Measurements from ENCODE around the gene FAM78A. TPM values are rescaled to one million over a fixed set of nuclear protein-coding genes. Genes with fewer than 3 reads are reported as not detected.
"Not testable (repeated sequence)": the region's sequence is repeated elsewhere in the genome, so short reads cannot be mapped to it uniquely, and the experiment has no call there.

FAM78A gene
- total RNA-seq, 1 experiment from 2014 or later = 3.4 TPM

- CTCF ChIA-PET = no interaction called here
- no peak overlapping the region for H3K4me3 ChIP-seq (replicated peaks in 1 of 2; ENCODE audit: low read depth in 1 of 2, low read length in 2 of 2)
- H3K79me2 ChIP-seq (ENCODE audit: insufficient read depth, low read length) = no peaks in the 10 kb centered on the region
- H2AFZ ChIP-seq (ENCODE audit: low read depth, low read length, poor library complexity, severe bottlenecking) = no peak overlapping the region
- H4K20me1 ChIP-seq (ENCODE audit: insufficient read depth) = no peaks in the 10 kb centered on the region
- no peaks in the 10 kb centered on the region for H3K9me3 ChIP-seq (ENCODE audit: control insufficient read depth in 1 of 2, insufficient read depth in 1 of 2, low read depth in 1 of 2, low read length in 2 of 2)
- no TSS peak for BruUV-seq (replicated peaks)
- no peaks in the 10 kb centered on the region for H3K9me2 ChIP-seq (ENCODE audit: insufficient read depth)
- H3K4me2 ChIP-seq (ENCODE audit: low read length) = no peak overlapping the region
- intact Hi-C loops (cut with micrococcal nuclease) = no loop called here
- no peaks in the 10 kb centered on the region for H3K36me3 ChIP-seq (ENCODE audit: control insufficient read depth in 1 of 2, insufficient read depth in 2 of 2, low read length in 2 of 2)
- no peak overlapping the region for H3K9ac ChIP-seq (ENCODE audit: low read length)
- H3K27ac ChIP-seq (ENCODE audit: low read depth, low read length) = no peak overlapping the region
- no peaks in the 10 kb centered on the region for H3K27me3 ChIP-seq (ENCODE audit: insufficient read depth, low read length)
- RAD21 ChIA-PET (ENCODE audit: low non-redundant PET in 1 of 2, low total read pairs in 2 of 2, uncharacterized antibody in 2 of 2, unreplicated experiment in 2 of 2) = no interaction called here
- no peak for DNase-seq (ENCODE audit: low read depth, low spot score)
- TF ChIP-seq ELF1 (IDR thresholded peaks at IDR 0.05; ENCODE audit: borderline replicate concordance, low read depth) = no peak
- no peak for TF ChIP-seq CEBPB (IDR thresholded peaks at IDR 0.05; ENCODE audit: low read depth)
- TF ChIP-seq RAD21 (IDR thresholded peaks at IDR 0.05; ENCODE audit: low read depth) = no peak
- TF ChIP-seq SRF (IDR thresholded peaks at IDR 0.05; ENCODE audit: low read depth) = no peak
- TF ChIP-seq MAX (IDR thresholded peaks at IDR 0.05) = no peak
- TF ChIP-seq FOSL1 (IDR thresholded peaks at IDR 0.05; ENCODE audit: low read depth) = no peak
- TF ChIP-seq POLR2AphosphoS5 (IDR thresholded peaks at IDR 0.05; ENCODE audit: low read depth, low read length) = no peak
- TF ChIP-seq CTCF (IDR thresholded peaks at IDR 0.05 in 2 of 3, conservative IDR thresholded peaks at IDR 0.05 in 1 of 3; ENCODE audit: borderline replicate concordance in 1 of 3, insufficient read depth in 1 of 3, low read depth in 2 of 3, low read length in 2 of 3) = no peak
- no peak for TF ChIP-seq JUND (IDR thresholded peaks at IDR 0.05)
- no peak for TF ChIP-seq REST (IDR thresholded peaks at IDR 0.05; ENCODE audit: low read depth)
- TF ChIP-seq ATF3 (IDR thresholded peaks at IDR 0.05) = no peak
- no peak for TF ChIP-seq SP1 (IDR thresholded peaks at IDR 0.05; ENCODE audit: low read depth)
- TF ChIP-seq SIN3A (IDR thresholded peaks at IDR 0.05; ENCODE audit: low read depth) = no peak
- TF ChIP-seq CBX3 (IDR thresholded peaks at IDR 0.05; ENCODE audit: low read depth) = no peak
- TF ChIP-seq TCF7L2 (IDR thresholded peaks at IDR 0.05; ENCODE audit: borderline replicate concordance, extremely low read depth, insufficient read depth, insufficient read length) = no peak
- TF ChIP-seq EZH2 (IDR thresholded peaks at IDR 0.05) = no peak
- TF ChIP-seq POLR2A (IDR thresholded peaks at IDR 0.05; ENCODE audit: borderline replicate concordance, extremely low read depth, insufficient read depth, insufficient read length) = no peak
- no peak for ATAC-seq
- no peaks in the 10 kb centered on the region for H3K4me1 ChIP-seq (ENCODE audit: control insufficient read depth in 1 of 2, insufficient read depth in 2 of 2, low read length in 2 of 2)
- POLR2A ChIA-PET = no interaction called here
These were observed 12.6 kb downstream of the FAM78A start for GRCh38 chr9:131263701-131264100.

GRCh38 chr9:131263033-131263343 lies 13.3 kb downstream of the FAM78A start:
- intact Hi-C loops (cut with micrococcal nuclease); RAD21 ChIA-PET (ENCODE audit: low non-redundant PET in 1 of 2, low total read pairs in 2 of 2, uncharacterized antibody in 2 of 2, unreplicated experiment in 2 of 2); H3K4me2 ChIP-seq (ENCODE audit: low read length): not testable (repeated sequence)

More at GRCh38 chr9:131263033-131263343, 13.3 kb downstream of the FAM78A start:
- H3K27ac ChIP-seq (ENCODE audit: low read depth, low read length); H3K79me2 ChIP-seq (ENCODE audit: insufficient read depth, low read length); H3K9ac ChIP-seq (ENCODE audit: low read length); H3K9me2 ChIP-seq (ENCODE audit: insufficient read depth); DNase-seq (ENCODE audit: low read depth, low spot score); H3K4me3 ChIP-seq (replicated peaks in 1 of 2; ENCODE audit: low read depth in 1 of 2, low read length in 2 of 2); H2AFZ ChIP-seq (ENCODE audit: low read depth, low read length, poor library complexity, severe bottlenecking); POLR2A ChIA-PET; H3K36me3 ChIP-seq (ENCODE audit: control insufficient read depth in 1 of 2, insufficient read depth in 2 of 2, low read length in 2 of 2); H3K9me3 ChIP-seq (ENCODE audit: control insufficient read depth in 1 of 2, insufficient read depth in 1 of 2, low read depth in 1 of 2, low read length in 2 of 2); H3K27me3 ChIP-seq (ENCODE audit: insufficient read depth, low read length); H3K4me1 ChIP-seq (ENCODE audit: control insufficient read depth in 1 of 2, insufficient read depth in 2 of 2, low read length in 2 of 2); CTCF ChIA-PET; ATAC-seq; BruUV-seq (replicated peaks); H4K20me1 ChIP-seq (ENCODE audit: insufficient read depth): not testable (repeated sequence)

Measured in HCT116 (cell line).